Subcutaneous adipose tissue (tissue), 4 donors: ENCODE measurements around the gene SNAP47. TPM values are rescaled to one million over a fixed set of nuclear protein-coding genes. Genes with fewer than 3 reads are reported as not detected.

Source experiments
- CTCF ChIP-seq: fragments of 450-650 bp; IDR thresholded peaks from one replicate; pipeline ENCODE4 v1.5.1; 2016; ENCODE audit warnings: low read depth, mild to moderate bottlenecking, control low read depth, antibody characterized with exemption, moderate library complexity
- total RNA-seq, 4 donors: library from RNA; depleted of rRNA; stranded (reverse); fragments of >200 nt; gene quantifications; one replicate each; pipeline ENCODE4 v1.1.0, GENCODE V29; 2016

SNAP47 gene
- total RNA-seq, 4 donors from 2014 or later = 18.3 to 24.5 (median 22.6) TPM

- no peak for TF ChIP-seq CTCF
Observed at GRCh38 chr1:227824204-227824603, 89.0 kb downstream of the SNAP47 start.

- TF ChIP-seq CTCF = no peak
Observed at GRCh38 chr1:227828786-227829185, 93.6 kb downstream of the SNAP47 start.

Other genes starting within 250 kb of the SNAP47 start
- 10 to 100 TPM in 2 of 4 donors, 1 to 10 TPM in 2; 5.4 to 14.0 (median 10.6) TPM for gene ZNF678, start 171.9 kb upstream of the SNAP47 start, total RNA-seq
- 10 to 100 TPM; 11.5 to 22.0 (median 12.4) TPM for gene JMJD4, start 133 bp upstream of the SNAP47 start, total RNA-seq
- gene PRSS38, start 80.2 kb downstream of the SNAP47 start, total RNA-seq = not detected
- under 1 TPM in 3 of 4 donors, not detected in 1; 0.17 to 0.88 (median 0.57) TPM for gene WNT9A, start 212.5 kb downstream of the SNAP47 start, total RNA-seq